Measurements from ENCODE around the gene ACR.
"Not testable (repeated sequence)": the region's sequence is repeated elsewhere in the genome, so short reads cannot be mapped to it uniquely, and the experiment has no call there.

ACR gene

DNA sequence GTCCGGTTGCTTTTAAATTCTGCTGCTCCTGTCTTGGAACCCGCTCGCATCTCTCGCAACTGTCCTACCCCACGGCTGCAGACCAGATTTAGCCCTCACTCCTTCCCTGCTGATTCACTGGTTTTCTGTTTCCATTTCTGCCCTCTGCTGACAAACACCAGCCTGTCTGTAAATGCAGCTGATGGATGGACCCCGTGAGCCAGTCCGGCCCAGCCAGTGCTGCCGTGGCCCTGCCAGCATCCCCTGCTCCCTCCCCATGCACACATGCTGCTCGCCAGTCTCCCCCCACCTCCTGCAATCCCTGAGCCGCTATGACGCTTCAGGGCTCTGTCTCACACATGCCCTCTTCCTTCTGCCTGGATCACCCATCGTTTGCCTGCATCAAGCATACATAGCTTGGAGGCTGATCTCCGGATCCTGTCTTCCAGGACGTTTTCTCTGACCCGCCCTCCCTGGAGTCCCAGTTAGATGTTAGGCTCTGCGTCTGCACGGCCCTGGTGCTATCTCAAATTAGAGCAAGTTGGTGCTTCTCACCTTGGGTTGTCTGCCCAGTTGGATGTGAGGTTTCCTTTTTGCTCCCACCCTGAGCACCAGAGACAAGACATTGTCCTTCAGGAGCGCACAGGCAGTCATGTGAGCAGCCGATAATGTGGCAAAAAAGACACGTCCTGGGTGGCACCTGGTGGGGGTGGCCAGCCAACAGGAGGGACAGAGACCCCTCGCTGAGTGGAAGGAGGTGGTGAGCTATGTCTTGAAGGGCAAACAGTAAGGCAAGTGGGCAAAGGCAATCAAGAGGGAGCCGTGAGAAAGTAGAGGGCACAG lies 4.3 kb upstream of the ACR start:
- FAIRE-seq, result no peak

DNA sequence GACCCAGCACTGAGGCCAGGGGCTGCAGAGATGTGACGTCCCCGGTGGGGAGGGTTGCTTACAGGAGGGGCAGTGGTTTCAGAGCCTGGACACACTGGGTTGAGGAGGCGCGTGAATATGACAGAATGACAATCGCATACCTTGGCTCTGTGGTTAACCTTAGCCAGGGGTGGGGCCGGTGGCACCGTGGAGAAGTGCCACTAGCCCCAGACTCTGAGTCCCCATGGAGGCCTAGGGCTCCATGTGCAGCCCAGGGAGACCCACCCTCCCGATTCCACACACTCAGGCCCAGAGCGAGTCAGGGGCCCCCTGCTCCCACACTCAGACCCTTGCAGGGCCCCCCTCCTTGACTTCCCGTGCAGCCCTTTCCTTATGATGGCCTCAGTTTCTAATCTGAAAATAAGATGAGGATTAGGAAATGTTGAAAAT lies 3.6 kb upstream of the ACR start:
- FAIRE-seq, result no peak

DNA sequence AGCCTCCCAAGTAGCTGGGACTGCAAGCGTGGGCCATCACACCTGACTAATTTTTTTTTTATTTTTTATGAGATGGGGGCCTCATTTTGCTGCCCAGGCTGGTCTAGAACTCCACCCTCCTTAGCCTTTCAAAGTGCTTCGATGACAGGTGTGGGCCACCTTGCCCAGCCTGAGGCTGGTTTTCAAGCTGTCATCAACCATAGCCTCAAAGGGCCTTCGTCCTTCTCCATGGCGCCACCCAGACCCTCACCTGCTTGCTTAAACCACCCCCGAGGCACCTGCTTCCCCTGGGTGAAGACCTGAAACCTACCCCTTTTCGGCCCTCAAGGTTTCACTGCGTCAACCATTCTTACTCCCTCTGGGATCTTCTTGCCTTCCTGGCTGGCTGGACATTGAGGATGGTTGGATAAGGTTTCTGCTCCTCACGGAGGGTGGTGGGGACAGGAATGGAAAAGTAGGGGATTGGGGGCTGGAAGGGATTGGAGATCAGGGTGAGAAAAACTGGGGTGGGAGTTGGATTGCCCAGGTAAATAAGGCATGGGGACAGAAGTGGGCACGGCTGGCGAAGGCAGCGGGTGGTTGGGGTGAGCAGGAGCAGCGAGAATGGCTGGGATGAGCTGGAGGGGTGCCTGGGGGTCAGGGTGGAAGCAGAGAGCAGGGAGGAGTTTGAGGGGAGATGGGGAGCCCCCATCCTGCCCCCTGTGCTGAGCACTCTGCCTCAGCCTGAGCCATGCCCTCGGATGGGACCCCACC lies 2.8 kb upstream of the ACR start:
- FAIRE-seq, result no peak

DNA sequence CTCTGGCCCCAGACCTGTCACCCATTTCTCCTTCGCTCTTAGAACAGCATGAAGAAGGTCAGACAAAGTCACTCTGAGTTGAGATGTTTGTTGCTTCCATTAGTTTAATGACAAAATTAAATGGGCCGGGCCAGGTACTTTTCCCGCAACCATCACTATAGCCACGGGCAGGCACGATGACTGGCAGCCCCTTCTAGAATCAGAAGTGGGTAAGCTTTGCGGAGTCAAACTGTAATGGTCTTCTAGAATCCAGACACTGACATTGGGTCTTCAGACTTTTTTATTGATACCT lies 2.3 kb upstream of the ACR start:
- FAIRE-seq, result no peak

DNA sequence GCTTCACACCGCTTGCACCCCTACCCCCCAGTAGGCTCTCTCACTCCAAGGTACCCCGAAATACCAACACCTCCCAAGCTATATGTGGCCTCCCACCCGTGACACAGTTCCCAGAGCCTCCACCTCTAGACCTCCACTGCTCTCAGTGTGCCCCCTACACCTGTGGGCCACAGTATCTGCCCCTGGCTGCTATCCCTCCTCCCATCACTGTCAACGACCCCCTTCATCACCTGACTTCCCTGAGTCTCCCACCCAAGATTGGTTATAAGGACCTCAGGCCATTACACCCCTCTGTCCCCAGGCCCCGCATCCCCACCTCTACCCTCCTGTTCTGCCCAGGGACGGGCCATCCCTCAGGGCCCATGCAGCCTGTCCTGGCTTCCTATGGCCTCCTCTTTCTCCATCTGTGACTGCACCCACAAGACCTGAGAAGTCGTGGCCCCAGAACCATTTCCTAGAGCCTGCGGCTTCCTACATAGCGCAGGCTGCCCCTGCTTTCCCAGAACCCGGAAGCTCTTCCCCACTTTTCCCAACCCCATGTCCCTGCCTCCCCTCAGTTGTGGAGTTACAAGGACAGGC lies 734 bp downstream of the ACR start:
- no peak for FAIRE-seq

DNA sequence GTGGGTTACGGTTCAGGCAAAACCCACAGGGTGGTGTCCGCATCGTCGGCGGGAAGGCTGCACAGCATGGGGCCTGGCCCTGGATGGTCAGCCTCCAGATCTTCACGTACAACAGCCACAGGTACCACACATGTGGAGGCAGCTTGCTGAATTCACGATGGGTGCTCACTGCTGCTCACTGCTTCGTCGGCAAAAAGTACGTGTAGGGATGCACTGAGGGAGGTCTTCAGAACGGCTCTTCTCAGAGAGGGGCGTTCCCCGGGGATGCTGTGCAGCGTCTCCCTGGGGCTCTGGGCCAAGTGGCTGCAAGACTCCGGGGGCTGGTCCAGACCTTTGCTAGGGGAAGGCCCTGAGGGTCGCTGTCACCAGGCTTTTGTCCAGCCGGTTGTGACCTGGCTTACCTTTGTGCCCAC lies 1.3 kb downstream of the ACR start:
- FAIRE-seq, result no peak

DNA sequence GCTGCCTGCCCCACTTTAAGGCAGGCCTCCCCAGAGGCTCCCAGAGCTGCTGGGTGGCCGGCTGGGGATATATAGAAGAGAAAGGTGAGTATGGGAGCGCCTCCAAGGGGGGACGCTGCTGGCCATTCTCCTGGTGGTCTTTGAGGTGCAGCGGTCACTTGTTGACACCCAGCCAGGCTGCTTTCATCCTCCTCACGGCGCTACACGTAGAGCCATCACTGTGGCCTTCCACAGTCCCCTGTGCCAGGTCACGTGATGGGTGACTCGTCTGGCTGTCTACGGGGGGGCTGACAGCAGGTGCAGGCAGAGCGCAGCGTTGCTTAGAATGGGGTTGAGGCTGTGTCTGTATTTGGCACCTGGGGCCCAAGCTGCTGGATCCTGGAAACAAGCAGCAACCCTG lies 1.9 kb downstream of the ACR start:
- no peak for FAIRE-seq

DNA sequence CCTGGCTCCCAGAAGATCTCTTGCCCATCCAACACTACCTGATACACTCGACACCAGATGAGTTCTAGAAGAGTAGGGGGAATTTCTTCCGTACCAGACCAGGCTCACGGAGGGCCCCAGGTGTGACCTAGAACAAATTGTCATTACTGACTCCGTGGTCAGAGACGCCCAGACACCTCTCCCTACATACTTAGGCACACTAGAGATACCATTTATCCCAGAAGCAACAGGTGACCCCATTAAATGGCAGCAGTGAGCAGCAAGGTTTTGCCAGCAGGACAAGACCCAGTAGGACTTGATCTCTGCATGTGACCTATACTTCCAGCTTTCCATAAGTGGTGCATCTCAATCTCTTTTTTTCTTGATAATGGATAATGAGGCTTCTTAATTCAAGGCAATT lies 2.7 kb downstream of the ACR start:
- FAIRE-seq, result not testable (repeated sequence)

DNA sequence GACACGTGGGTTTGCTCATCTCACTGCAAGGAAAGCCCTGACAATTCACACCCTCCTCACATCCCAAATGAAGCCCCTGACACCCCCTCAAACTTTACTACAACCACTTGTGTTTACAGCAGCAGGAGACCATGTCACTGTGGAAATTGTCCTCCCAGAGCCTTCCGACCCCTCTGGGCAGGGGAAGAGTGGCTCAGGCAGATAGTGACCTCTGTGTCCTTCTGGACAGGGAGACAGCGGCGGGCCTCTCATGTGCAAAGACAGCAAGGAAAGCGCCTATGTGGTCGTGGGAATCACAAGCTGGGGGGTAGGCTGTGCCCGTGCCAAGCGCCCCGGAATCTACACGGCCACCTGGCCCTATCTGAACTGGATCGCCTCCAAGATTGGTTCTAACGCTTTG lies 6.4 kb downstream of the ACR start:
- FAIRE-seq, result not testable (repeated sequence)

DNA sequence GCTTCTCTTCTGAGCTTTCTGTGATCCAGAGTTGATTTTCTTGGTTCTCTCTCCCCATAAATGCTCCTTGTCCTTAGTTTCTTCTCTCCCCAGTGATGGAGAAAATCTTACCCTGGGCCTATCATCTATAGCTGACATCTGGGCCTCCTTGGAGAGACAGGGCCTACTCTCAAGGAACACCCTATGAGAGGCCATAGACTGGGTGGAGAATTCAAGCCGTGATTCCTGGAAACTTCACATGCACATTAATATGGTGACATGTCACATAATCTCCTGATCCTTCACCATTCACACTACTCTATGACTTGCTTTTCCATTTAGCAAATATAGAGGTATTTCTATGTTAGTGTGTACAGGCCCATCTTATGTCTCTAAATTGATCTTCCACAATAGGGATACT lies 9.5 kb downstream of the ACR start:
- FAIRE-seq, result not testable (repeated sequence)

DNA sequence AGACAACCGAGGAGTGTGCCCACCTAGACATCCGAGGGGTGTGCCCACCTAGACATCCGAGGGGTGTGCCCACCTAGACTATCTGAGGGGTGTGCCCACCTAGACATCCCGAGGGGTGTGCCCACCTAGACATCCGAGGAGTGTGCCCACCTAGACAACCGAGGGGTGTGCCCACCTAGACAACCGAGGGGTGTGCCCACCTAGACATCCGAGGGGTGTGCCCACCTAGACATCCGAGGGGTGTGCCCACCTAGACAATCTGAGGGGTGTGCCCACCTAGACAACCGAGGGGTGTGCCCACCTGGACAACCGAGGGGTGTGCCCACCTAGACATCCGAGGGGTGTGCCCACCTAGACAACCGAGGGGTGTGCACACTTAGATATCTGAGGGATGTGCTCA lies 10.6 kb downstream of the ACR start:
- not testable (repeated sequence) for FAIRE-seq

DNA sequence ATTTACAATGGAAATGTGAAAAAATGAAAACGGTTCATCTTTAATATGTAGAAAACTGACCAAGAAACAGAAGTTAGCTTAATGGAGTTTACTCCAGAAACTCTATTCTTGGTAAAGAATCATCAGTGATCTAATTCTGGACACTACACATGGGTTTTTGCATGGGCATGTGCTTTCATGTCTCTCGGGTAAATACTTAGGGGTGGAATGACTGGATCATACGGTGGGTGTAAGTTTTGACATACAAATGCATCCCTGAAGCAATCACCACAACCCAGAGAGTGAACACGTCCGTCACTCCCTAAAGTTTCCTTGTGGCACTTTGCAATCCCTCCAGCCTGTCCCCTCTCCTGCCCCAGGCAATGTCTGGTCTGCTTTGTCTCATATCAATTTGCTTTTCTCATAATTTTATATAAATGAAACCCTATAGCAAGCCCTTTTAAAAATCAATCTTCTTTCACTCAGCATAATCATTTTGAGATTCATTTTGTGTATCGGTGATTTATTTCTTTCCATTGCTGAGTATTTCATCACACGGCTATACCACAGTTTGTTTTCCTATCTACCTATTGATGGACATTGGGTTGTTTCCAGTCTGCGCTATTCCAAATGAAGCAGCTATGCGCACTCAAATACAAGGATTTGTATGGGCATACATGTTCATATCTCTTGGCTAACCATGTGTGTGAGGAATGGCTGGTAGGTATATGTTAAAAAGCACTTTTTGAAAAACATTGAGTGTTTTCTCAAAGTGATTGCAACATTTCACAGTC lies 11.5 kb downstream of the ACR start:
- FAIRE-seq, result not testable (repeated sequence)

DNA sequence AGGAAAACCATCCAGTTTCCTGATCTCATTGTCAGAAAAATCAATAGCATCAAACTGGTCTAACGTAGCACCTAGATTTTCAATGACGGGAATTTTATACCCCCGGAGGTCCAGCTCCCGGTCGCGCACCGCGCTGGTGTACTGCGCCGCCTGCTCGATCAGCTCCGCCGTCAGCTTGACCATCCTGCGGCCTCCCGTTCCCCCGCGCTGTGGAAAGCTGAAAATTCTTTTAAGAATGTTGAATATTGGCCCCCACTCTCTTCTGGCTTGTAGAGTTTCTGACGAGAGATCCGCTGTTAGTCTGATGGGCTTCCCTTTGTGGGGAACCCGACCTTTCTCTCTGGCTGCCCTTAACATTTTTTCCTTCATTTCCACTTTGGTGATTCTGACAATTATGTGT lies 17.2 kb downstream of the ACR start:
- not testable (repeated sequence) for FAIRE-seq

DNA sequence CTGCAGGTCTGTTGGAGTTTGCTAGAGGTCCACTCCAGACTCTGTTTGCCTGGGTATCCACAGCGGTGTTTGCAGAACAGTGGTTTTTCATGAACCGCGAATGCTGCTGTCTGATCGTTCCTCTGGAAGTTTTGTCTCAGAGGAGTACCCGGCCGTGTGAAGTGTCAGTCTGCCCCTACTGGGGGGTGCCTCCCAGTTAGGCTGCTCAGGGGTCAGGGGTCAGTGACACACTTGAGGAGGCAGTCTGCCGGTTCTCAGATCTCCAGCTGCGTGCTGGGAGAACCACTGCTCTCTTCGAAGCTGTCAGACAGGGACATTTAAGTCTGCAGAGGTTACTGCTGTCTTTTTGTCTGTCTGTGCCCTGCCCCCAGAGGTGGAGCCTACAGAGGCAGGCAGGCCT lies 18.4 kb downstream of the ACR start:
- FAIRE-seq, result not testable (repeated sequence)

DNA sequence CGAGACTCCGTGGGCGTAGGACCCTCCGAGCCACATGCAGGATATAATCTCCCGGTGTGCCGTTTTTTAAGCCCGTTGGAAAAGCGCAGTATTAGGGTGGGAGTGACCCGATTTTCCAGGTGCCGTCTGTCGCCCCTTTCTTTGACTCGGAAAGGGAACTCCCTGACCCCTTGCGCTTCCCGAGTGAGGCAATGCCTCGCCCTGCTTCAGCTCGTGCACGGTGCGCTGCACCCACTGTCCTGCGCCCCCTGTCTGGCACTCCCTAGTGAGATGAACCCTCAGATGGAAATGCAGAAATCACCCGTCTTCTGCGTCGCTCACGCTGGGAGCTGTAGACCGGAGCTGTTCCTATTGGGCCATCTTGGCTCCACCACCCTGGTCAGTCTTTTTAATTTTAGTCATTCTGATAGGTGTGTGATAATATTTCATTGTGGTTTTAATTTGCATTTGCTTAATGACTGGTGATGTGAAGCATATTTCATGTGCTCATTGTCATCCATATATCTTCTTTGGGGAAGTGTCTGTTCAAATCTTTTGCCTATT lies 19.0 kb downstream of the ACR start:
- not testable (repeated sequence) for FAIRE-seq

DNA sequence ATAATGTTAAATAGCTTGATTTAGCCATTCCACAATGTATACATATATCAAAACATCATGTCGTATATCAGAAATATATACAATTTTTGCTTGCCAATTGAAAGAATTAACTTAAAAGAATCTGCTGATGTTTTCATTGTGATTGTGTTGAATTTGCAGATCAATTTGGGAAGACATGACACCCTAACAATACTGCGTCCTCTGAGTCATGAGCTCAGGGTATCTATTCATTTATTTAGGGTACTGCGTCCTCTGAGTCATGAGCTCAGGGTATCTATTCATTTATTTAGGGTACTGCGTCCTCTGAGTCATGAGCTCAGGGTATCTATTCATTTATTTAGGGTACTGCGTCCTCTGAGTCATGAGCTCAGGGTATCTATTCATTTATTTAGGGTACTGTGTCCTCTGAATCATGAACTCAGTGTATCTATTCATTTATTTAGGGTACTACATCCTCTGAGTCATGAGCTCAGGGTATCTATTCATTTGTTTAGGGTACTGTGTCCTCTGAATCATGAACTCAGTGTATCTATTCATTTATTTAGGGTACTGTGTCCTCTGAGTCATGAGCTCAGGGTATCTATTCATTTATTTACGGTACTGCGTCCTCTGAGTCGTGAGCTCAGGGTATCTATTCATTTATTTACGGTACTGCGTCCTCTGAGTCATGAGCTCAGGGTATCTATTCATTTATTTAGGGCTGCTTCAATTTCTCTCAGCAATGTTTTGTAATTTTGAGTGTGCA lies 21.8 kb downstream of the ACR start:
- not testable (repeated sequence) for FAIRE-seq

DNA sequence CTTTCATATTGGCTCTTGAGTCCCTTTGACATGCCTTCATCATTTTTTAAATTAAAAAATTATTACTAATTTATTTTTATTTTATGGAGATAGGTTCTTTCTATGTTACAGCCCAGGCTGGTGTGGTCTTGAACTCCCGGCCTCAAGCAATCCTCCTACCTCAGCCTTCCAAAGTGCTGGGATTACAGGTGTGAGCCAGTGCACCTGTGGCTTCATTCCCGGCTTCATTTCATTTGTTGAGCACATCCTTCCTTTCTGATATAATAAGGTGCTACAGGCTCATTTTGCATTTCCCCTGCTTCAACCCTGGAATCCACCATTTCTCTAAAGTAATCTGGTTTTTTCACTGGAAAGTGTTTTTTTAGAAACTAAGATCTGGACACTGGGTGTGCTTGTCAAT lies 23.8 kb downstream of the ACR start:
- not testable (repeated sequence) for FAIRE-seq

DNA sequence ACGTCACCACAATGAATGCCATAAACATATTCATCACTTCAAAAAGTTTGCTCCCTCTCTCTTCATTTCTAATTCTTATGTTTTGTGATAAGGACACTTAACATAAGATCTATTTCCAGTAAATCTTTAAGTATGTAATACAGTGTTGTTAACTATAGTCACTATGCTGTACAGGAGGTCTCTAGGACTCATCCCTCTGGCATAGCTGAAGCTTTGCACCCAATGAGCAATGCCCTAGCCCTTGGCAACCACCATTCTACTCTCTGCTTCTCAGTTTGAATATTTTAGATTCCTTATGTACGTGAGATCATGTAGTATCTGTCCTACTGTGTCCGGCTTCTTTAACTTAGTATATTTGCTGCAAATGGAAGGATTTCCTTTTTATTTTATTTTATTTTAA lies 26.3 kb downstream of the ACR start:
- FAIRE-seq, result not testable (repeated sequence)

DNA sequence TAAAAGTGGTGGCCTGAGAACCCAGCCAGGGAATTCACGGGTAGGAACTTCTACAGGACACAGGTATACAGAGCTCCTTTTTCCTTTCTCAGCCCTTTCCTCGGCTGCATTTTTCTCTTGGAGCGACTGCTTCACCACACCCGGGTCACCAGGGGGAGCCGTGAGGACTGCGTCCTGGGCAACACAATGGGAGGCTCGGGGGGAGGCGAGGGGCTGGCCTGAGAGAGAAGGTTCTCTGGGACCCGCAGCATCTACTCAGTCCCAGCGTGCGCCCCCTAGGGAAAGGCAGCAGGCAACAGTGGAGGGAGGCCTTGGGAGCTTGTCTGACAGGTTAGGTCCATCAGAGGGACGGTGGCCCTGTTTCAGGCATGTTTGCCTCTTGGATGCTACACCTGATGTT lies 37.1 kb downstream of the ACR start:
- not testable (repeated sequence) for FAIRE-seq

DNA sequence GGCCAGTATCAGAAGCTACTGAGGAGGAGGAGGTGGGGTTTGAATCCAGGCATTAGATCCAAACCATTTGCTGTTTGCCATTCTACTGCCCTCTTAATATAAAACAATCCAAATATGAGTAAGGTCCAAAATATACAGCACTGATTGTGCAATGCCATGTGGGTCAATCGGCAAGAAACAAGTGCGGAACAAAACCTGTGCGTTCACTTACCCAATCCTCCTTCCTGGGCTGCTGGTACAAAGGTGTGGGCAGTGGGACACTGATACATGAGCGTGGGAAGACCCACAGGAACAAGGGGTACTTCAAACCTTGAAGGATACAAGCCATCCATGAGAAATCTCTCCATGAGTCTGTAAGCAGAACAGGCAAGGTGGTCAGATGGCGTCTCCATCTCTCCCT lies 39.6 kb downstream of the ACR start:
- not testable (repeated sequence) for FAIRE-seq

DNA sequence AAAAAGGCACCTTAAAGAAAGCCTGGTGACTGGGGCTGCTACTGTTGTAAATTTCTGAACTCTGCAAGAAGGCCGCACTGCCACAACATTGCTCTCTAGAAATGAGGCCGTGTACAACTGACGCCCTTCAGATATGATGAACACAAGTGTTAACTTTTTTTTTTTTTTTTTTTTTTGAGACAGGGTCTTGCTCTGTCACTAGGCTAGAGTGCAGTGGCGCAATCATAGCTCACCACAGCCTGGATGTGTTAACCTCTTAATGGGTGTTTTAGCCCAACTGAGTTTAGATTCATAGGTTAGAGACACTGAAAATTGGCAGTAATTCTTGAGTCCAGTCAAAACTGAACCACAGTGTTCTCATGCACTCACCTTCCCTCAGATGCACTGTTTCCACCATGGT lies 42.2 kb downstream of the ACR start:
- not testable (repeated sequence) for FAIRE-seq

DNA sequence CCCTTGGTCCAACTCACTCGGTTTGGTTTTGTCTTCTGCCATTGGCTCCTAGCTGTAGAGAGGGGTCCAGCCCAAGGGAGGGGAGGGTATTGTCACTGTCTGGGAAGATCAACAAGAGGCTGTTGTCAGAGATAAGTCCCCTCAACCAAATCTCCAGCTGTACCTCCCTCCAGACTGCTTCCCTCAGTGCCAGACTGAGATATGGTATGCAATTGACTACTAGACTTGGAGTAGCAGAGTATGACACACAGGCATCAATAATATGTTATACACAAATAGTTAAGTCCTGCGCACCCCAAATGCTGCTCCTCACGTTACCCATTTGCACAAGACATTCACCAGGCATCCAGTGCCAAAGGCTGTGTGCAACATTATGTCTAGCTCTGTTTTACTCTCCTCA lies 44.2 kb downstream of the ACR start:
- not testable (repeated sequence) for FAIRE-seq

All from islet of Langerhans (tissue), 1 donor.